GM19239 (cell line): ENCODE results near the gene TJP1.
"Not testable (repeated sequence)": the region's sequence is repeated elsewhere in the genome, so short reads cannot be mapped to it uniquely, and the experiment has no call there.

Source experiments
- DNase-seq: peaks from one replicate; pipeline ENCODE4 v3.0.0; 2011; ENCODE audit warnings: low spot score; ENCODE audit not compliant: insufficient read length
- FAIRE-seq: peaks from 2 replicates; lab custom pipeline; 2011; peaks lifted over from hg19 to GRCh38; lab: Jason Lieb, UNC

Gene TJP1

GRCh38 chr15:29805043-29805707, 17.1 kb downstream of the TJP1 start:
- DNase-seq = no peak
- no peak for FAIRE-seq

GRCh38 chr15:29802411-29802810, 19.9 kb downstream of the TJP1 start:
- no peak for FAIRE-seq

GRCh38 chr15:29800491-29801366, 21.5 kb downstream of the TJP1 start:
- FAIRE-seq (no peak), DNase-seq (no peak)

More at GRCh38 chr15:29802411-29802810, 19.9 kb downstream of the TJP1 start:
- no peak for DNase-seq

GRCh38 chr15:29799859-29800258, 22.4 kb downstream of the TJP1 start:
- DNase-seq = no peak
- no peak for FAIRE-seq

- DNase-seq (no peak), FAIRE-seq (no peak)
These were observed 26.7 kb downstream of the TJP1 start for GRCh38 chr15:29795610-29796009.

GRCh38 chr15:29792426-29793159, 29.7 kb downstream of the TJP1 start:
- DNase-seq (no peak), FAIRE-seq (no peak)

- no peak for FAIRE-seq
These were observed 31.7 kb downstream of the TJP1 start for GRCh38 chr15:29790607-29791006.

GRCh38 chr15:29789871-29790270, 32.4 kb downstream of the TJP1 start:
- DNase-seq = no peak
- FAIRE-seq = no peak

More at GRCh38 chr15:29790607-29791006, 31.7 kb downstream of the TJP1 start:
- no peak for DNase-seq

- DNase-seq (no peak), FAIRE-seq (no peak)
These were observed 33.7 kb downstream of the TJP1 start for GRCh38 chr15:29788433-29789034.

- no peak for FAIRE-seq
- DNase-seq = no peak
These were observed 34.5 kb downstream of the TJP1 start for GRCh38 chr15:29787767-29788166.

GRCh38 chr15:29785642-29786041, 36.6 kb downstream of the TJP1 start:
- no peak for DNase-seq
- FAIRE-seq = no peak

GRCh38 chr15:29785136-29785535, 37.1 kb downstream of the TJP1 start:
- DNase-seq (no peak), FAIRE-seq (no peak)

- no peak for FAIRE-seq
These were observed 37.9 kb downstream of the TJP1 start for GRCh38 chr15:29784413-29784812.

GRCh38 chr15:29782816-29783215, 39.5 kb downstream of the TJP1 start:
- not testable (repeated sequence) for DNase-seq, FAIRE-seq

More at GRCh38 chr15:29784413-29784812, 37.9 kb downstream of the TJP1 start:
- DNase-seq = no peak

- no peak for FAIRE-seq
- DNase-seq = no peak
These were observed 43.9 kb downstream of the TJP1 start for GRCh38 chr15:29778382-29778781.

GRCh38 chr15:29776859-29777258, 45.4 kb downstream of the TJP1 start:
- FAIRE-seq = no peak
- no peak for DNase-seq

- DNase-seq (no peak), FAIRE-seq (no peak)
These were observed 47.4 kb downstream of the TJP1 start for GRCh38 chr15:29774900-29775299.

GRCh38 chr15:29773816-29774215, 48.5 kb downstream of the TJP1 start:
- DNase-seq (no peak), FAIRE-seq (no peak)

- no peak for DNase-seq
- FAIRE-seq = no peak
These were observed 49.3 kb downstream of the TJP1 start for GRCh38 chr15:29773000-29773399.

GRCh38 chr15:29770796-29771195, 51.5 kb downstream of the TJP1 start:
- DNase-seq (no peak), FAIRE-seq (no peak)
